Activated T-helper 1 cell treated with anti-CD3 and anti-CD28 coated beads, Interleukin-2, amount 50 U/mL, for 16 hours (primary cell): ENCODE measurements around the gene AGMO.
"Not testable (repeated sequence)": the region's sequence is repeated elsewhere in the genome, so short reads cannot be mapped to it uniquely, and the experiment has no call there.

Experiments
- DNase-seq, 2 donors: peaks; one replicate each; pipeline ENCODE4 v3.0.0-alpha.2; 2020; ENCODE audit warnings: low read depth in 1 of 2, low spot score in 1 of 2

AGMO gene

GRCh38 chr7:15326044-15326644, 235.7 kb downstream of the AGMO start:
- DNase-seq: no peak

- DNase-seq: no peak
Observed at GRCh38 chr7:15323550-15323949, 238.3 kb downstream of the AGMO start.

- DNase-seq: no peak
Observed at GRCh38 chr7:15317215-15317614, 244.6 kb downstream of the AGMO start.

GRCh38 chr7:15315678-15316077, 246.1 kb downstream of the AGMO start:
- DNase-seq: no peak

- DNase-seq: no peak
Observed at GRCh38 chr7:15314922-15315321, 246.9 kb downstream of the AGMO start.

GRCh38 chr7:15313361-15313760, 248.5 kb downstream of the AGMO start:
- DNase-seq: no peak

GRCh38 chr7:15309872-15310271, 251.9 kb downstream of the AGMO start:
- no peak for DNase-seq

GRCh38 chr7:15308821-15309220, 253.0 kb downstream of the AGMO start:
- no peak for DNase-seq

GRCh38 chr7:15306296-15306695, 255.5 kb downstream of the AGMO start:
- DNase-seq: no peak

GRCh38 chr7:15305002-15305600, 256.7 kb downstream of the AGMO start:
- no peak for DNase-seq

GRCh38 chr7:15303357-15303756, 258.5 kb downstream of the AGMO start:
- DNase-seq: no peak

GRCh38 chr7:15300986-15301385, 260.8 kb downstream of the AGMO start:
- DNase-seq: not testable (repeated sequence)

- no peak for DNase-seq
Observed at GRCh38 chr7:15292138-15292537, 269.7 kb downstream of the AGMO start.

- no peak for DNase-seq
Observed at GRCh38 chr7:15291699-15292098, 270.1 kb downstream of the AGMO start.

GRCh38 chr7:15288741-15289140, 273.1 kb downstream of the AGMO start:
- DNase-seq: no peak

- DNase-seq: no peak
Observed at GRCh38 chr7:15284396-15284795, 277.4 kb downstream of the AGMO start.

- no peak for DNase-seq
Observed at GRCh38 chr7:15280078-15280733, 281.6 kb downstream of the AGMO start.

- no peak for DNase-seq
Observed at GRCh38 chr7:15279640-15280039, 282.2 kb downstream of the AGMO start.

- DNase-seq: no peak
Observed at GRCh38 chr7:15257689-15258088, 304.1 kb downstream of the AGMO start.

- DNase-seq: no peak
Observed at GRCh38 chr7:15252181-15252580, 309.6 kb downstream of the AGMO start.

- DNase-seq: no peak
Observed at GRCh38 chr7:15248514-15248913, 313.3 kb downstream of the AGMO start.

GRCh38 chr7:15245831-15246230, 316.0 kb downstream of the AGMO start:
- no peak for DNase-seq

GRCh38 chr7:15239801-15240200, 322.0 kb downstream of the AGMO start:
- no peak for DNase-seq
